AG09309 (cell line): ENCODE data around the gene ZMYND8.

ENCODE experiments used
- DNase-seq: peaks from one replicate; pipeline ENCODE4 v3.0.0-alpha.2; 2010; ENCODE audit warnings: low read depth
- H3K4me3 ChIP-seq: 2 replicates; pipeline ENCODE4 v1.5.1; 2011; ENCODE audit warnings: mild to moderate bottlenecking, low read depth, low read length, moderate library complexity; ENCODE audit not compliant: control insufficient read depth
- CTCF ChIP-seq: IDR thresholded peaks from 2 replicates; pipeline ENCODE4 v1.5.1; 2011; ENCODE audit warnings: mild to moderate bottlenecking, low read depth, low read length, inconsistent platforms; ENCODE audit not compliant: insufficient read depth, control insufficient read depth; ENCODE audit errors: missing control alignments

The ZMYND8 gene

GRCh38 chr20:47231382-47232039 is 125.0 kb downstream of the ZMYND8 start:
- TF ChIP-seq CTCF = peak; percentile 4
- no peak overlapping the region for H3K4me3 ChIP-seq
- DNase-seq = peak; percentile 4

- TF ChIP-seq CTCF = no peak
- DNase-seq = no peak
- no peak overlapping the region for H3K4me3 ChIP-seq
Measured at GRCh38 chr20:47230811-47231256, 125.7 kb downstream of the ZMYND8 start.

GRCh38 chr20:47228654-47229053 is 127.8 kb downstream of the ZMYND8 start:
- no peak for TF ChIP-seq CTCF
- H3K4me3 ChIP-seq = no peak overlapping the region
- no peak for DNase-seq

- no peak for TF ChIP-seq CTCF
- H3K4me3 ChIP-seq = no peak overlapping the region
- DNase-seq = no peak
Measured at GRCh38 chr20:47227576-47227975, 128.9 kb downstream of the ZMYND8 start.

GRCh38 chr20:47227119-47227518 is 129.4 kb downstream of the ZMYND8 start:
- DNase-seq = no peak
- H3K4me3 ChIP-seq = no peak overlapping the region
- no peak for TF ChIP-seq CTCF

- DNase-seq = no peak
- TF ChIP-seq CTCF = no peak
- no peak overlapping the region for H3K4me3 ChIP-seq
Measured at GRCh38 chr20:47225458-47225857, 131.0 kb downstream of the ZMYND8 start.

GRCh38 chr20:47224857-47225256 is 131.6 kb downstream of the ZMYND8 start:
- no peak overlapping the region for H3K4me3 ChIP-seq
- TF ChIP-seq CTCF = no peak
- DNase-seq = no peak
